ENCODE data around the gene TMEM273. TPM values are rescaled to one million over a fixed set of nuclear protein-coding genes. Genes with fewer than 3 reads are reported as not detected.

The TMEM273 gene
- total RNA-seq, 4 donors from 2014 or later, result 11.6 to 36.8 (median 25.1) TPM

- no peak overlapping the region for H3K27ac ChIP-seq (replicated peaks in 1 of 4)
- H3K9me3 ChIP-seq, result no peaks in the 10 kb centered on the region
- peaks cover 20 to 32% (median 27%) of the 10 kb centered on the region in 4 donors for H3K4me1 ChIP-seq
- no peak overlapping the region for H3K4me3 ChIP-seq
- DNase-seq (ENCODE audit: extremely low spot score), result peak; percentile 66
- 75% methylated on average over 9 of the region's 10 CpGs for WGBS
- no peaks in the 10 kb centered on the region for H3K36me3 ChIP-seq
- no peaks in the 10 kb centered on the region for H3K27me3 ChIP-seq
- intact Hi-C loops (cut with DNase I), result no loop called here
- no peak for TF ChIP-seq EP300 (IDR thresholded peaks at IDR 0.05)
- TF ChIP-seq CTCF (IDR thresholded peaks at IDR 0.05), result no peak
- TF ChIP-seq POLR2A (IDR thresholded peaks at IDR 0.05; ENCODE audit: low read depth), result no peak
- no peak for TF ChIP-seq POLR2AphosphoS5 (IDR thresholded peaks at IDR 0.05)
Measured at GRCh38 chr10:49179699-49180443, 8.3 kb downstream of the TMEM273 start.

- DNase-seq (ENCODE audit: extremely low spot score), result no peak
- Histone ChIP-seq H3K4me3 (no peak overlapping the region), H3K4me1 (peaks cover 20 to 38% (median 26%) of the 10 kb centered on the region in 4 donors), H3K27me3 (no peaks in the 10 kb centered on the region), H3K9me3 (no peaks in the 10 kb centered on the region), H3K27ac (replicated peaks in 1 of 4) (no peak overlapping the region), H3K36me3 (no peaks in the 10 kb centered on the region)
- intact Hi-C loops (cut with DNase I), result no loop called here
- TF ChIP-seq EP300 (IDR thresholded peaks at IDR 0.05) (no peak), CTCF (IDR thresholded peaks at IDR 0.05) (no peak), POLR2AphosphoS5 (IDR thresholded peaks at IDR 0.05) (no peak), POLR2A (IDR thresholded peaks at IDR 0.05; ENCODE audit: low read depth) (no peak)
- 86% methylated on average over 6 of the region's 6 CpGs for WGBS
Measured at GRCh38 chr10:49178489-49179471, 9.4 kb downstream of the TMEM273 start.

GRCh38 chr10:49177391-49178355 is 10.5 kb downstream of the TMEM273 start:
- WGBS, result 59% methylated on average over 9 of the region's 9 CpGs
- Histone ChIP-seq H3K4me1 (peaks cover 20 to 38% (median 25%) of the 10 kb centered on the region in 4 donors), H3K27me3 (no peaks in the 10 kb centered on the region), H3K36me3 (no peaks in the 10 kb centered on the region), H3K9me3 (no peaks in the 10 kb centered on the region), H3K4me3 (no peak overlapping the region), H3K27ac (replicated peaks in 1 of 4) (peak overlapping the region; percentile 37 to 62 (median 55))
- TF ChIP-seq EP300 (IDR thresholded peaks at IDR 0.05), result no peak
- peak in 1 of 2 donors; percentile 41 for TF ChIP-seq POLR2AphosphoS5 (IDR thresholded peaks at IDR 0.05)
- intact Hi-C loops (cut with DNase I), result no loop called here
- DNase-seq (ENCODE audit: extremely low spot score), result peak; percentile 80

GRCh38 chr10:49176310-49177268 is 11.6 kb downstream of the TMEM273 start:
- intact Hi-C loops (cut with DNase I), result no loop called here
- Histone ChIP-seq H3K9me3 (no peaks in the 10 kb centered on the region), H3K27ac (replicated peaks in 1 of 4) (peak overlapping the region in 3 of 4 donors; percentile 35 to 62 (median 52)), H3K4me1 (peaks cover 20 to 43% (median 30%) of the 10 kb centered on the region in 4 donors), H3K27me3 (no peaks in the 10 kb centered on the region), H3K36me3 (no peaks in the 10 kb centered on the region), H3K4me3 (no peak overlapping the region)
- peak; percentile 84 for DNase-seq (ENCODE audit: extremely low spot score)
- no peak for TF ChIP-seq CTCF (IDR thresholded peaks at IDR 0.05)
- TF ChIP-seq EP300 (IDR thresholded peaks at IDR 0.05), result no peak
- TF ChIP-seq POLR2A (IDR thresholded peaks at IDR 0.05; ENCODE audit: low read depth), result no peak
- WGBS, result 79% methylated on average over 19 of the region's 19 CpGs
